HCT116 (cell line): ENCODE results near the gene HAPSTR1. TPM values are rescaled to one million over a fixed set of nuclear protein-coding genes. Genes with fewer than 3 reads are reported as not detected.

Experiments
- ATAC-seq: fragments of 200-7000 bp; cut with Tn5 transposase; 2 replicates; pipeline ENCODE4 v1.9.1; 2020; ENCODE audit warnings: mild to moderate bottlenecking, moderate library complexity
- BruUV-seq: library from RNA; stranded (reverse); fragments of 400-500 nt; replicated peaks from 2 replicates; lab custom pipeline; 2021; lab: Mats Ljungman, UMichigan
- CTCF ChIA-PET: fragments of 300-600 bp; sonication (Branson Sonifier 250); formaldehyde crosslinking; loops from one replicate; lab custom pipeline; 2021; ENCODE audit warnings: antibody characterized with exemption; lab: Charles Lee
- POLR2A ChIA-PET: fragments of 300-600, 350-600 bp; sonication (Branson Sonifier 250); formaldehyde crosslinking; loops from one replicate; lab custom pipeline; 2021; ENCODE audit warnings: antibody characterized with exemption; lab: Charles Lee
- RAD21 ChIA-PET, 2 experiments: fragments of 300-600 bp; sonication (Branson Sonifier 250); formaldehyde crosslinking; loops; one replicate each; lab custom pipeline; 2023; ENCODE audit warnings: low total read pairs in 2 of 2; ENCODE audit not compliant: uncharacterized antibody in 2 of 2, unreplicated experiment in 2 of 2, low non-redundant PET in 1 of 2; lab: Charles Lee
- DNase-seq: peaks from one replicate; pipeline ENCODE4 v3.0.0-alpha.2; 2010; ENCODE audit warnings: low read depth, low spot score
- H2AFZ ChIP-seq: fragments of 200-600 bp; shearing (Covaris generic), sonication (generic); 2 replicates; pipeline ENCODE4 v1.6.1; 2017; ENCODE audit warnings: low read depth, mixed run types, mixed read lengths, antibody characterized with exemption, low read length; ENCODE audit not compliant: poor library complexity, severe bottlenecking
- H3K27ac ChIP-seq: 2 replicates; pipeline ENCODE4 v1.5.1; 2012; ENCODE audit warnings: low read depth, low read length
- H3K27me3 ChIP-seq: fragments of 200-600 bp; sonication (generic); 2 replicates; pipeline ENCODE4 v1.6.1; 2016; ENCODE audit warnings: mixed run types, low read length, mixed read lengths; ENCODE audit not compliant: insufficient read depth
- H3K36me3 ChIP-seq, 2 experiments: fragments of 200-500 bp in 1 of 2; fragments of 200-600 bp in 1 of 2; sonication (Bioruptor generic) in 1 of 2; sonication (generic) in 1 of 2; 2 replicates each; pipeline versions ENCODE4 v1.5.1 to v1.6.1; 2014 to 2016; ENCODE audit warnings: low read length in 2 of 2, inconsistent platforms in 1 of 2, mixed read lengths in 1 of 2, mixed run types in 1 of 2; ENCODE audit not compliant: insufficient read depth in 2 of 2, control insufficient read depth in 1 of 2
- H3K4me1 ChIP-seq, 2 experiments: fragments of 200-600 bp in 1 of 2; sonication (generic) in 1 of 2; 2 replicates each; pipeline versions ENCODE4 v1.5.1 to v1.6.1; 2012 to 2017; ENCODE audit warnings: low read length in 2 of 2, inconsistent platforms in 1 of 2, mild to moderate bottlenecking in 1 of 2, mixed read lengths in 1 of 2, mixed run types in 1 of 2, moderate library complexity in 1 of 2; ENCODE audit not compliant: insufficient read depth in 2 of 2, control insufficient read depth in 1 of 2
- H3K4me2 ChIP-seq: fragments of 200-600 bp; sonication (generic); 2 replicates; pipeline ENCODE4 v1.6.1; 2017; ENCODE audit warnings: mixed run types, low read length, mixed read lengths
- H3K4me3 ChIP-seq, 2 experiments: fragments of 200-600 bp in 1 of 2; sonication (generic) in 1 of 2; replicated peaks in 1 of 2; 2 replicates each; pipeline ENCODE4 v1.5.1; 2011 to 2016; ENCODE audit warnings: low read length in 2 of 2, control low read depth in 1 of 2, low read depth in 1 of 2, mild to moderate bottlenecking in 1 of 2, mixed read lengths in 1 of 2, mixed run types in 1 of 2
- H3K79me2 ChIP-seq: fragments of 200-600 bp; sonication (generic); 2 replicates; pipeline ENCODE4 v1.6.1; 2017; ENCODE audit warnings: mild to moderate bottlenecking, mixed run types, low read length, moderate library complexity, mixed read lengths; ENCODE audit not compliant: insufficient read depth
- H3K9ac ChIP-seq: fragments of 200-600 bp; sonication (generic); 2 replicates; pipeline ENCODE4 v1.6.1; 2016; ENCODE audit warnings: low read length, mixed read lengths
- H3K9me2 ChIP-seq: fragments of 200-600 bp; sonication (generic), shearing (Covaris generic); 2 replicates; pipeline ENCODE4 v1.6.1; 2017; ENCODE audit warnings: mixed run types, mild to moderate bottlenecking, moderate library complexity; ENCODE audit not compliant: insufficient read depth
- H3K9me3 ChIP-seq, 2 experiments: fragments of 200-500 bp in 1 of 2; fragments of 200-600 bp in 1 of 2; sonication (Bioruptor generic) in 1 of 2; sonication (generic) in 1 of 2; 2 replicates each; pipeline ENCODE4 v1.6.1; 2014 to 2017; ENCODE audit warnings: low read length in 2 of 2, mixed read lengths in 2 of 2, inconsistent platforms in 1 of 2, low read depth in 1 of 2, mild to moderate bottlenecking in 1 of 2, mixed run types in 1 of 2, moderate library complexity in 1 of 2; ENCODE audit not compliant: control insufficient read depth in 1 of 2, insufficient read depth in 1 of 2
- H4K20me1 ChIP-seq: fragments of 200-600 bp; sonication (generic), shearing (Covaris generic); 2 replicates; pipeline ENCODE4 v1.6.1; 2017; ENCODE audit warnings: mixed run types, mild to moderate bottlenecking, moderate library complexity; ENCODE audit not compliant: insufficient read depth
- RAD21 ChIP-seq: IDR thresholded peaks from 2 replicates; pipeline ENCODE4 v1.6.1; 2012; ENCODE audit warnings: low read depth, mild to moderate bottlenecking
- REST ChIP-seq: IDR thresholded peaks from 2 replicates; pipeline ENCODE4 v1.6.1; 2012; ENCODE audit warnings: low read depth
- SIN3A ChIP-seq: IDR thresholded peaks from 2 replicates; pipeline ENCODE4 v1.6.1; 2012; ENCODE audit warnings: low read depth
- SRF ChIP-seq: IDR thresholded peaks from 2 replicates; pipeline ENCODE4 v1.6.1; 2012; ENCODE audit warnings: low read depth
- TCF7L2 ChIP-seq: IDR thresholded peaks from 2 replicates; pipeline ENCODE4 v1.7.0; 2011; ENCODE audit warnings: borderline replicate concordance, inconsistent platforms; ENCODE audit not compliant: insufficient read depth, insufficient read length; ENCODE audit errors: extremely low read depth
- ZFX ChIP-seq: fragments of 450-650 bp; IDR thresholded peaks from 2 replicates; pipeline ENCODE4 v1.6.1; 2017
- intact Hi-C: fragments of 100-400 bp; cut with micrococcal nuclease; formaldehyde crosslinking; loops from 2 replicates; pipeline ENCODE4 v1.10.0; 2022
- total RNA-seq: library from RNA; stranded (reverse); gene quantifications from one replicate; pipeline ENCODE4 v1.2.1, GENCODE V29; 2021; ENCODE audit not compliant: unreplicated experiment

The HAPSTR1 gene
- total RNA-seq, 1 experiment from 2014 or later, result 54.9 TPM

- Histone ChIP-seq H3K9me2 (no peaks in the 10 kb centered on the region), H3K9ac (no peak overlapping the region), H3K9me3 (no peaks in the 10 kb centered on the region), H2AFZ (no peak overlapping the region), H3K4me1 (peaks cover 0 to 14% of the 10 kb centered on the region in 2 experiments; a peak in 2 of 4 replicates), H3K4me2 (no peak overlapping the region), H3K36me3 (no peaks in the 10 kb centered on the region), H3K4me3 (no peak overlapping the region), H4K20me1 (no peaks in the 10 kb centered on the region), H3K79me2 (no peaks in the 10 kb centered on the region), H3K27ac (no peak overlapping the region), H3K27me3 (no peaks in the 10 kb centered on the region)
- TF ChIP-seq SIN3A, result no peak
- no peak for TF ChIP-seq SRF
- DNase-seq (no peak), ATAC-seq (no peak)
- intact Hi-C loops, result no loop called here
- ChIA-PET POLR2A (interaction anchor here (1.0 to 1.3 kb wide), 3 partner anchors 18 to 33 kb away, joined by 4 to 5 read pairs (median 4); partner anchors contain the start of gene HAPSTR1), RAD21 (no interaction called here), CTCF (interaction anchor here (1.0 kb wide), 1 partner anchor 8 kb away, joined by 3 read pairs; no protein-coding TSS in a partner anchor)
- no TSS peak for BruUV-seq
Observed at GRCh38 chr16:9058211-9058610, 33.2 kb upstream of the HAPSTR1 start.

GRCh38 chr16:9060225-9060624 is 31.2 kb upstream of the HAPSTR1 start:
- no peak overlapping the region for H3K4me3 ChIP-seq
- DNase-seq (no peak), ATAC-seq (no peak)
- peaks cover 0 to 4% of the 10 kb centered on the region in 2 experiments; a peak in 1 of 4 replicates for H3K4me1 ChIP-seq
- no peak overlapping the region for H3K4me2 ChIP-seq
- H3K79me2 ChIP-seq, result no peaks in the 10 kb centered on the region
- H3K27me3 ChIP-seq, result no peaks in the 10 kb centered on the region
- no peak overlapping the region for H2AFZ ChIP-seq
- H4K20me1 ChIP-seq, result no peaks in the 10 kb centered on the region
- CTCF ChIA-PET, result no interaction called here
- H3K9me3 ChIP-seq, result no peaks in the 10 kb centered on the region
- no TSS peak for BruUV-seq
- TF ChIP-seq ZFX (no peak), REST (no peak), TCF7L2 (no peak), RAD21 (no peak), SRF (no peak)
- TF ChIP-seq, all 23 proteins: peak for 0
- ChIA-PET RAD21 (no interaction called here), POLR2A (interaction anchor here (0.8 kb wide), 2 partner anchors 19 to 31 kb away, joined by 3 read pairs; partner anchors contain the start of gene HAPSTR1)
- intact Hi-C loops, result no loop called here
- H3K9me2 ChIP-seq, result no peaks in the 10 kb centered on the region
- H3K36me3 ChIP-seq, result no peaks in the 10 kb centered on the region
- H3K9ac ChIP-seq, result no peak overlapping the region
- H3K27ac ChIP-seq, result no peak overlapping the region
